ENCODE data around the gene EFCAB14. TPM values are rescaled to one million over a fixed set of nuclear protein-coding genes. Genes with fewer than 3 reads are reported as not detected.
"Not testable (repeated sequence)": the region's sequence is repeated elsewhere in the genome, so short reads cannot be mapped to it uniquely, and the experiment has no call there.

The EFCAB14 gene
- total RNA-seq, 1 donor from 2014 or later: 99.8 TPM

DNA sequence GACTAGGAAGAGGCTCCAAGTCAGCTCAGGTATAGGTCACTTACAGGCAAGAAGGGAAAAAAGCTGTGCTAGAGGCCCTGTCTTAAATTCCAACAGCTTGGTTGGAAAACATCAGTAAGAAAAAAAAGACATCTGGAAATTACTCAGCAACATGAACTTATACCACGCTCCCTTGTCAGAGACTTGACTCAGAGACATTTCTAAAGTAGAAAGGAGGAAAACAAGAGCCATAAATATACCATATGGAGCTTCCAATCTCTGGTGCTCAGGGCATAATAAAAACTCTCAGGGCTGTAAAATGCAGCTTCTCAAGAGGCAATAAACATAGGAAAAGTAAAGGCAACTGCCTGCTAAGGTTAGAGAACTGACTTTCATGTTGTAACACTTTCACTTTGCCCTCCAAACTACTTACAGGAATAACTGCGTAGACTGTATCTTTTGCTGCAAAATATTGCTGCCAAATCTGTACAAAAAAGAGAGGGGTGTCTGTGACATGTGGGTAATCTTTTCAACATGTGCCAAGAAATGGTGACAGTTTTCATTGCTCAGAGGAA is 65.4 kb downstream of the EFCAB14 start:
- Histone ChIP-seq H3K9me3 (no peaks in the 10 kb centered on the region), H3K4me3 (no peak overlapping the region), H3K4me1 (no peaks in the 10 kb centered on the region), H3K27me3 (no peaks in the 10 kb centered on the region), H3K27ac (peak overlapping the region in 1 of 2 donors; percentile 35), H3K36me3 (peaks cover 45 to 77% of the 10 kb centered on the region in 2 donors)
- intact Hi-C loops (cut with DNase I): no loop called here
- TF ChIP-seq, protein P1, sequence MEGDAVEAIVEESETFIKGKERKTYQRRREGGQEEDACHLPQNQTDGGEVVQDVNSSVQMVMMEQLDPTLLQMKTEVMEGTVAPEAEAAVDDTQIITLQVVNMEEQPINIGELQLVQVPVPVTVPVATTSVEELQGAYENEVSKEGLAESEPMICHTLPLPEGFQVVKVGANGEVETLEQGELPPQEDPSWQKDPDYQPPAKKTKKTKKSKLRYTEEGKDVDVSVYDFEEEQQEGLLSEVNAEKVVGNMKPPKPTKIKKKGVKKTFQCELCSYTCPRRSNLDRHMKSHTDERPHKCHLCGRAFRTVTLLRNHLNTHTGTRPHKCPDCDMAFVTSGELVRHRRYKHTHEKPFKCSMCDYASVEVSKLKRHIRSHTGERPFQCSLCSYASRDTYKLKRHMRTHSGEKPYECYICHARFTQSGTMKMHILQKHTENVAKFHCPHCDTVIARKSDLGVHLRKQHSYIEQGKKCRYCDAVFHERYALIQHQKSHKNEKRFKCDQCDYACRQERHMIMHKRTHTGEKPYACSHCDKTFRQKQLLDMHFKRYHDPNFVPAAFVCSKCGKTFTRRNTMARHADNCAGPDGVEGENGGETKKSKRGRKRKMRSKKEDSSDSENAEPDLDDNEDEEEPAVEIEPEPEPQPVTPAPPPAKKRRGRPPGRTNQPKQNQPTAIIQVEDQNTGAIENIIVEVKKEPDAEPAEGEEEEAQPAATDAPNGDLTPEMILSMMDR (IDR thresholded peaks at IDR 0.05): no peak
- DNase-seq (ENCODE audit: low spot score in 2 of 2): no peak

DNA sequence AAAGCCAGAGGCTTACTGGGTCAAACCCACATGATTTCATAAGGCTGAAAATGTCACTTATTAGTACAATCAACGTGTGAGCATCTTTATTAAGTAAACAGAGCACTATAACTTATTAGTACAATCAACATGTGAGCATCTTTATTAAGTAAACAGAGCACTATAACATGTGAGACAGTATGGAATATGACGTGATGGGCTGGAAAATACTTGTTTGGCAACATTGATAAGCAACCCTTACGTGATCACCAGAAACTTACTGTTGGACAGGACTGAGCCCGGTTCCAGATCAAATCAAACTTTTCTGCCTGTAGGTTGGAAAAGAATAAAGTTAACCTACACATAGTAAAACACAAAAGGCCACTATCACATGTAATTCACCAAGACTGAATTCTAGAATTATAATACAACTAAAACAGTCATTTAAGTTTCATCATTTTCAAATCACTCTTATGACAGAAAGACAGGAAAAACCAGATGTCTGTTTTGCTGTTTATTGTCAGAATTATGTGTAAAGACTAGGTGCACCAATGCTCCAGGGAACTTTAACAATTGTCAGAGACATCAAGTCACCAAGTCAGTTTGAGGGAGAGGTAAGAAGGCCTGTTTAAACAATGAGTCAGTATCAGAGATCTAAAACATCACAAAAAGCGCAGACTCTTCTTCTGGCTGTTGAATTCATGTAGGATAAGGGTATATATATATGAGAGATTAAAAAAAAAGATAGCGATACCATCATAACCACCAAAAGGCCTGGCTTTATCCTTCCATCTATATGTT is 66.4 kb downstream of the EFCAB14 start:
- H3K4me3 ChIP-seq: no peak overlapping the region
- H3K27ac ChIP-seq: no peak overlapping the region
- H3K4me1 ChIP-seq: no peaks in the 10 kb centered on the region
- no peaks in the 10 kb centered on the region for H3K27me3 ChIP-seq
- DNase-seq (ENCODE audit: low spot score in 2 of 2): no peak
- H3K36me3 ChIP-seq: peaks cover 42 to 77% of the 10 kb centered on the region in 2 donors
- intact Hi-C loops (cut with DNase I): no loop called here
- no peaks in the 10 kb centered on the region for H3K9me3 ChIP-seq
- TF ChIP-seq, protein P1 (IDR thresholded peaks at IDR 0.05): no peak

DNA sequence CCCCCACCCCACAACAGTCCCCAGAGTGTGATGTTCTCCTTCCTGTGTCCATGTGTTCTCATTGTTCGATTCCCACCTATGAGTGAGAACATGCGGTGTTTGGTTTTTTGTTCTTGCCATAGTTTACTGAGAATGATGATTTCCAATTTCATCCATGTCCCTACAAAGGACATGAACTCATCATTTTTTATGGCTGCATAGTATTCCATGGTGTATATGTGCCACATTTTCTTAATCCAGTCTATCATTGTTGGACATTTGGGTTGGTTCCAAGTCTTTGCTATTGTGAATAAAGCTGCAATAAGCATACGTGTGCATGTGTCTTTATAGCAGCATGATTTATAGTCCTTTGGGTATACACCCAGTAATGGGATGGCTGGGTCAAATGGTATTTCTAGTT is 67.8 kb downstream of the EFCAB14 start:
- H3K27me3 ChIP-seq; intact Hi-C loops (cut with DNase I); DNase-seq (ENCODE audit: low spot score in 2 of 2); H3K4me1 ChIP-seq; H3K27ac ChIP-seq; H3K9me3 ChIP-seq; H3K4me3 ChIP-seq: not testable (repeated sequence)
- peaks cover 34 to 74% of the 10 kb centered on the region in 2 donors for H3K36me3 ChIP-seq

DNA sequence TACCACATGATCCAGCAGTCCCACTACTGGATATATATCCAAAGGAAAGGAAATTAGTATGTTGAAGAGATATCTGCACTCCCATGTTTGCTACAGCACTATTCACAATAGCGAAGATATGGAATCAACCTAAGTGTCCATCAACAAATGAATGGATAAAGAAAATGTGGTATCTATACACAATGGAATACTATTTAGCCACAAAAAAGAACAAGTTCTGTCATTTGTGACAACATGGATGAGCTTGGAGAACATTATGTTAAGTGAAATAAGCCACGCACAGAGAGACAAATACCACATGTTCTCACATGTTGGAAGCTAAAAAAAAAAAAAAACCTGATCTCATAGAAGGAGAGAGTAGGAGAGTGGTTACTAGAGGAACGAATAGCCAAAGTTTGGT is 68.4 kb downstream of the EFCAB14 start:
- no peak for DNase-seq (ENCODE audit: low spot score in 2 of 2)
- H3K27ac ChIP-seq: no peak overlapping the region
- intact Hi-C loops (cut with DNase I): no loop called here
- TF ChIP-seq, protein P1 (IDR thresholded peaks at IDR 0.05): no peak
- H3K4me3 ChIP-seq: no peak overlapping the region
- no peaks in the 10 kb centered on the region for H3K27me3 ChIP-seq
- no peaks in the 10 kb centered on the region for H3K9me3 ChIP-seq
- H3K4me1 ChIP-seq: no peaks in the 10 kb centered on the region
- H3K36me3 ChIP-seq: peaks cover 33 to 69% of the 10 kb centered on the region in 2 donors

DNA sequence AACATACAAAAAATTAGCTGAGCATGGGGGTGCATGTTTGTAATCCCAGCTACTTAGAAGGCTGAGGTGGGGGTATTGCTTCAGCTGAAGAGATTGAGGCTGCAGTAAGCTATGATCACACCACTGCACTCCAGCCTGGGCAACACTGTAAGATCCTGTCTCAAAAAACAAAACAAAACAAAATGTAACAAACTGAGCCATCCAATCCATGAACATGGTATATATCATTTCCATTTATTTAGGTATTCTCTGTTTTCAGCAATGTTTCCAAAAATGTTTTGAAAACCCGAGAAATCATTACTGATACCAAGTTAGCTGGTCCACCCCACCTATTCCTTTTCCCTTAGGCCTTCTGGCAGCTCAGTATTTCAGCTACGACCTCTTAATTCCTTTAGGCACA is 69.2 kb downstream of the EFCAB14 start:
- H3K36me3 ChIP-seq: peaks cover 26 to 68% of the 10 kb centered on the region in 2 donors

DNA sequence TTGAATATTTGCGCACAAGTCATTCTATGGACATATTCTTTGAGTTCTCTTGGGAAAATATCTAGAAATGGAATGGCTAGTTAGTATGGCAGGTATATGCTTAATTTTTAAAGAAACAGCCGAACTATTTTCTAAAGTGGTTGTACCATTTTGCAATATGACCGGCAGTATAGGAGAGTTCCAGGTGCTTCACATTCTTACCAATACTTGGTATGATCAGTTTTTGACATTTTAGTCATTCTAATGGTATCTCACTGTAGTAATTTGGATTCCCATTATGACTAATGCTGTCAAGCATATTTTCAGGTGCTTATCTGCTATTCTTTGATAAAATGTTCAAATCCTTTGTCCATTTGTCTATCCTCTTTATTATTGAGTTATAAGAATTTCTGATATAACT is 71.3 kb downstream of the EFCAB14 start:
- H3K27me3 ChIP-seq: no peaks in the 10 kb centered on the region
- H3K4me1 ChIP-seq: peaks cover 0 to 4% of the 10 kb centered on the region in 2 donors
- H3K36me3 ChIP-seq: peaks cover 24 to 58% of the 10 kb centered on the region in 2 donors
- H3K9me3 ChIP-seq: no peaks in the 10 kb centered on the region
- H3K4me3 ChIP-seq: no peak overlapping the region
- intact Hi-C loops (cut with DNase I): no loop called here
- TF ChIP-seq, protein P1 (IDR thresholded peaks at IDR 0.05): no peak
- H3K27ac ChIP-seq: no peak overlapping the region
- DNase-seq (ENCODE audit: low spot score in 2 of 2): no peak

More for the DNA sequence above, 69.2 kb downstream of the EFCAB14 start:
- TF ChIP-seq, protein P1 (IDR thresholded peaks at IDR 0.05): no peak
- H3K27me3 ChIP-seq: no peaks in the 10 kb centered on the region
- H3K4me1 ChIP-seq: no peaks in the 10 kb centered on the region
- H3K4me3 ChIP-seq: no peak overlapping the region
- intact Hi-C loops (cut with DNase I): no loop called here
- H3K27ac ChIP-seq: no peak overlapping the region
- H3K9me3 ChIP-seq: no peaks in the 10 kb centered on the region
- DNase-seq (ENCODE audit: low spot score in 2 of 2): no peak

Measured in ascending aorta (tissue), 2 donors.